Stimulated activated CD8-positive, alpha-beta memory T cell treated with anti-CD3 and anti-CD28 coated beads, Interleukin-7, amount 100 ng/mL, for 1 hour (primary cell): ENCODE results near the gene MBP.

Source experiments
- DNase-seq, 2 donors: peaks; one replicate each; pipeline ENCODE4 v3.0.0-alpha.2; 2020; ENCODE audit warnings: low read depth in 2 of 2

Gene MBP

GRCh38 chr18:77114415-77115191, 18.0 kb downstream of the MBP start:
- DNase-seq: no peak

DNA sequence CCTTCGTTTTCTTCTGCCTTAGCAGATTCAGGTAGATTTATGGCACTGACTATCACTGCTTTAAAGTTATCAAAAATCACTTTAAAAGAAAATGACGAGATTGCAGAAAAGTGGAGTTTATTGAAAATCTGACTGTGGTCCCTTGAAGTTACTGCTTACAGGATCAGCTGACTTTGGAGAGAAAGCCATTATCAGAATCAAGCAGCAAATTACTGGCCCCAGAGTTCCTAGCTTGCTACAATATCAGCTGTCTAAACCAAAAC, 18.5 kb downstream of the MBP start:
- no peak for DNase-seq

GRCh38 chr18:77113361-77114151, 19.0 kb downstream of the MBP start:
- DNase-seq: no peak

DNA sequence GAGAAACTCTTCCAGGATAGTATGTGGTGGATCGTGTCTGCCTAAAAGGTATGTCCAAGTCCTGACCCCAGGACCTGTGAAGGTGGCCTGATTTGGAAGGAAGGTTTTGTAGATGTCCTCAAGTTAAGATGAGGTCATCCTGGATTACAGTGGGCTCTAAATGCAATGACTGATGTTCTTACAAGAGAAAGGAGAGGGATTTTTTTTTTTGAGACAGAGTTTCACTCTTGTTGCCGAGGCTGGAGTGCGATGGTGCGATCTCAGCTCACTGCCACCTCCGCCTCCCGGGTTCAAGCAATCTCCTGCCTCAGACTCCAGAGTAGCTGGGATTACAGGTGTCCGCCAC, 19.9 kb downstream of the MBP start:
- DNase-seq: no peak

- DNase-seq: no peak
Measured at GRCh38 chr18:77111951-77112746, 20.4 kb downstream of the MBP start.

DNA sequence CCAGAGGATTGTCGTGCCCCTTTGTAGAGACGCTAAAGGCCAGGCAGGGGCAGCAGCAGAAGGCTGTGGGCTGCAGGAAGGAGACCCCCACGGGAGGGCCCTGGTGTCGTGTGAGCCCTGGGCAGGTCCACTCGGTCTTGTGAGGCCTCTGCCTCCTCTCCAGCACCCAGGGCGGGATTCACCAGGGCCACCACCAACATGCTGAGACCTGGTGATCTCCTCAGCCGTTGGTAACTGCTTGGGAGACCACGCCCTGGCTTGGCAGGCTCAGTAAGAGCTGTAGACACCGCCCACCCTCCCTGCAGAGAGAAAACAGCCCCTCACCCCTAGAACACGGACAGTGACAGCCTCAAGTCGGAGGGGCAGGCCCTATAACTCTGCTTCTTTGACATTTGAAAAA, 21.1 kb downstream of the MBP start:
- no peak for DNase-seq

DNA sequence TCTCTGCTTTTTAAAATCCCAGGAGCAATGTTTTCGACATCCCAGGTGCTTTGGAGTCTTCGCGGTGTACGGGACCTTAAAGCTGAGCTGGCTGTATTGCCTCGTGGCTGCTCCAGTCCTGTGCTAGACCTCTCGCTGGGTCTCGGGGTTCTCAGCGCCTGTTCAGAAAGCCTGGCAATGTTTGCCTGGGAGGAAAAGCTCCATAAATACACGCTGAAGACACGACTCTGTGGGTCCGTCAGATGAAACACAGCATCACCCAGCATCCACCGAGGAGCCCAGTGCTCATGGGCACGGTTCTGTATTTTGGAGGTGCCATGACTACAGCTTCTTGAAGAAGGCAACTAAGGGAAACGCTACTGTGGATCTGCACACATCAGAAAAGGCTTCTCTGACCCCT, 21.6 kb downstream of the MBP start:
- no peak for DNase-seq

- no peak for DNase-seq
Measured at GRCh38 chr18:77110400-77110799, 22.2 kb downstream of the MBP start.

- DNase-seq: no peak
Measured at GRCh38 chr18:77109648-77110019, 22.9 kb downstream of the MBP start.

DNA sequence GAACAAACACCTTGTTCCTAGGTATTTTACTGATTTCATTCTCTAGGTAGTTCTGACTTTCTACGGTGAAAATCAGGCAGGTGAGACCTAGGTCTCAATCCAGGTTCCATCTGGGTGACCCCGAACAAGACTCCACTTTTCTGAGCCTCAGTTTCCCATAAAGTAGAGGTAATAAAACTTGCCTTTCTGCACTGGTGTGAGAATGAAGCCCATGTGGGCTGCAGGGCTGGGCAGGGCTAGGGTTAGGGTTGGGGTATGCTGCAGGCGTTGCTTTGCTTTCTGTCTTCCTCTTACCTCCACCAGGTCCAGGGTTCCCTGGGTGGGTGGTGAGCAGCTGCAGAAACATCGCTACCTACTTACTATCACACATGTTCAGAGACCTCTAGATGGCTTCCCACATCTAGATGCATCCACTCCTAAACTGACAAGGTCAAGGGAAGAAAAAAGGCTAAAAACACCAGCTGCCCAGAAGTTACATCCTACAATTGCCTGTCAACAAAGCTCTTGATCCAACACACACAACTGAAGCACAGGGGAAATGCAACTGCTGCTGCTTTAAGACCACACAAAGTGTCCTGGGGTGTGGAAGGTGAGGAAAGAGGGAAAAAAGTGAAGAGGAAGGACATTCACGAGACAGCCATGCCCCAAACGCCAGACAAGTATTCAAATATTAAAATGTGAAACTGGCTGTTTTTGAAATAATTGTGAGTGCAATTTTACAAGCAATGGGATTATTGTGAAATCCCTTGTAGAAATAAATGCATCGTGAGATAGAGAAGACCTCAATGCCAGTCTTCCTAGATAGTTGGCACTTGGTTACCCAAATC, 23.5 kb downstream of the MBP start:
- DNase-seq: no peak

DNA sequence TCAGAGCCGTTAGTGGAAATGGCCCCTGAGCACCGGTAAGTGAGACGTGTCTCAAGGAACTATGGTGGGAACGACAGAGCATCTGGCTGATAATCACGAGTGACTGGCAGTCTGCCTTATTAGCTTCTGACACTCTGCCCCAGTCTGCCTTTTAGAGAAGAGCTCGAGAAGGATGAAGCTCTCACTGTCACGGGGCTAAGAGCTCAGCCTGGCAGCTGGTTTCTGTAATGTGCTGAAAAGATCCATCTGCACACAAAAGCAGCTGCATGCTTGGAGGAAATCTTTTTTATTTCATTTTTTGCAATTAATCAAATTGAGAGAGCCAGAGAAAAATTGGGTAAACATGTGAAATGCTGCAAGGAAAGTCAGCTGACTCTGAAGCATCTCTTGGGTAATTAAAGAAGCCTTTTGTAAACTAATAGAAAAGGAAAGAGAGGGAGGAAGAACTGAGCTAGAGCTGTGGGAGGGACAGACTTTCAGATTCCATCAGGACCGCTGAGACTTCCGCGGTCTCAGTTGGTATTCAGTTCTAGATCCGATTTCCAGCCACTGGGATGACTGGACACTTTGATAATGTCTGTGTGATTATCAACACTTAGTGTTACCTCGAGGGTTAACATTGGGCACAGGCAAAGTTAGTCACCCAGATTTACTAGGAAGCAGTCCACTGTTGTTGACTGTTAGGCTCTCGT, 24.4 kb downstream of the MBP start:
- DNase-seq: no peak

- no peak for DNase-seq
Measured at GRCh38 chr18:77107292-77107691, 25.3 kb downstream of the MBP start.

GRCh38 chr18:77106331-77106730, 26.3 kb downstream of the MBP start:
- DNase-seq: peak; percentile 58 to 60

DNA sequence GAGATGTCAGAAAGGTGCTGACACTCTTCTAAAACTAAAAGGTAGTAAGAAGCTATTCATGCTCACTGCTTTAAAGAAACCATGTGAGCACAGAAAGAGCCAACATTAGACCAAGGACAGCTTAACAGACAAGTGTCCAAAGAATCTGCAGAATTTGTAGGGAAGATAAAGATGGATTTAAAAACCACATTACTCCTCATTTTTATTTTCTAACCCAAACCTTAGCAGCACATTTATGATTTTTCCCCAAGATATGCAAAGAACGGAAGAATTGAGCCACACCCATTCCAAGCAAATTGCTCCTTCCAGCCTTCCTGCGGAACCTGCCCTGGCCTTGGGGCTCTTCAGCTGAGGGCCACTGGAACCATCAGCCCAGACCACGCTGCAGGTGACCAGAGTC, 26.9 kb downstream of the MBP start:
- DNase-seq: no peak

- DNase-seq: no peak
Measured at GRCh38 chr18:77105028-77105427, 27.6 kb downstream of the MBP start.

DNA sequence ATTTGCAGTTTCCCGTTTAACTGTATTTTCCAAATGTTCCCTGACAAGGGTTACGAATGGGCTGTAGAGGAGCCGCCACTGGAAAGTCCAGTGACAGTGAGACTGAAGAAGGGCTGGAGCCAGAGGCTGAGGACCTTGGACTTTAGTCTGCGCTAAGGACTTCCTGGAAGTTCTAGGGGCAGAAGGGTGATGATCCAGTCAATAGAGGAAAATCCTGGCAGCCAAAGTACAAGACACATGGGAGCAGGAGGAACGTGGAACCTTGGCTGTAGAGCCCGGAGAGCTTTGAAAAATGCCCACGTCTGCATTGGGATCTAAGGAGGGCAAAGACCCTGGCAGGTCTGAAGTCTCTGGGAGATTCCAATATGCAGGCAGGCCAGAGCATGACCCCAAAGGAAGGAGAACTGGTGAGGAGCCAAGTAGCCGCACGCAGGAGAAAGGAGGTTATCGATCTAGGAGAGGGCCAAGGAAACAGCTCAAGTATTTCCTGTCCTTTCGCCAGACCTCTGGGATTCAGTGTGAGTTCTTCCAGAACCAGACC, 28.5 kb downstream of the MBP start:
- DNase-seq: no peak

GRCh38 chr18:77103187-77103850, 29.3 kb downstream of the MBP start:
- no peak for DNase-seq

- no peak for DNase-seq
Measured at GRCh38 chr18:77102259-77103040, 30.1 kb downstream of the MBP start.

- DNase-seq: no peak
Measured at GRCh38 chr18:77101410-77102258, 30.9 kb downstream of the MBP start.
